Mucosa of stomach (tissue), 1 donor: Measurements from ENCODE around the gene NEU3.
A peak's percentile ranks its signal among the peaks of the same experiment; 100 is the strongest.

ENCODE experiments used
- H3K27me3 ChIP-seq: one replicate; pipeline ENCODE4 v1.7.0; 2013; ENCODE audit warnings: mild to moderate bottlenecking, low read length; ENCODE audit not compliant: control insufficient read depth, insufficient read depth
- H3K36me3 ChIP-seq: one replicate; pipeline ENCODE4 v1.7.0; 2013; ENCODE audit warnings: low read length; ENCODE audit not compliant: control insufficient read depth, insufficient read depth
- H3K4me1 ChIP-seq: one replicate; pipeline ENCODE4 v1.7.0; 2013; ENCODE audit warnings: mild to moderate bottlenecking, low read length; ENCODE audit not compliant: control insufficient read depth, insufficient read depth
- H3K4me3 ChIP-seq: one replicate; pipeline ENCODE4 v1.7.0; 2013; ENCODE audit warnings: low read length
- H3K9ac ChIP-seq: one replicate; pipeline ENCODE4 v1.7.0; 2013; ENCODE audit warnings: mild to moderate bottlenecking, low read length, moderate library complexity
- H3K9me3 ChIP-seq: one replicate; pipeline ENCODE4 v1.7.0; 2013; ENCODE audit warnings: mild to moderate bottlenecking, low read length, moderate library complexity; ENCODE audit not compliant: control insufficient read depth
- donor health status: Pancreatic carcinoma.

Gene NEU3, protein sequence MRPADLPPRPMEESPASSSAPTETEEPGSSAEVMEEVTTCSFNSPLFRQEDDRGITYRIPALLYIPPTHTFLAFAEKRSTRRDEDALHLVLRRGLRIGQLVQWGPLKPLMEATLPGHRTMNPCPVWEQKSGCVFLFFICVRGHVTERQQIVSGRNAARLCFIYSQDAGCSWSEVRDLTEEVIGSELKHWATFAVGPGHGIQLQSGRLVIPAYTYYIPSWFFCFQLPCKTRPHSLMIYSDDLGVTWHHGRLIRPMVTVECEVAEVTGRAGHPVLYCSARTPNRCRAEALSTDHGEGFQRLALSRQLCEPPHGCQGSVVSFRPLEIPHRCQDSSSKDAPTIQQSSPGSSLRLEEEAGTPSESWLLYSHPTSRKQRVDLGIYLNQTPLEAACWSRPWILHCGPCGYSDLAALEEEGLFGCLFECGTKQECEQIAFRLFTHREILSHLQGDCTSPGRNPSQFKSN

DNA sequence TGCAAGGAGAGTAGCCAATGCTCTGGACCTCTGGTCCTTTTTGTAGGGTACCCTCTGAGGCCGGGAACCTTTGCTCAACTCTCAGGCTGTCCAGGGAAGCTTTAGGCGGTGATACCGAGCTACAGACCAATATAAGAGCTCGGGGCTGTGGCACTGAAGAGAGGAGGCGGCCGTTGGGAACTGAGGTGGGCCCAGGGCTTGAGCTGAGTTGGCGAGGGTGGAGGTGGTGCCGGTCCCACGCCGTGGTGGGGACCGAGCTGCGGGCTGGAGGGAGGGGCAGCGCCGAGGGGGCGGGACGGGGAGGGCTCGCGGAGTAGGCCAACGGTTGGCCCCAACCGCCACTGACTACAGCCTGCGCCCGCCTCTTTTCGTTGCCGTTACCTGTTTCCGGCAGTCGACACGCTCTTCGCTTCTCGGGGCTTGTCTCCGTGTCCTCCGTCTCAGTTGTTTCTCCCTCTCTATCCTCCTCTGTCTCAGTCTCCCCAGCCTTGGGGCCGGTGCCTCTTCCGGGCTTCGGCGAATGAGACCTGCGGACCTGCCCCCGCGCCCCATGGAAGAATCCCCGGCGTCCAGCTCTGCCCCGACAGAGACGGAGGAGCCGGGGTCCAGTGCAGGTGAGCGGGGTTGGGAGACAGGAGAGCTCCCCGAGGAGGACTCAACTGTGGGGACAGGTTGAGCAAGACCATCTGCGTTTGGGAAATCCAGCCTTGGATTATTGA is at the start of gene NEU3:
TSS of gene NEU3 (plus strand) at position 393 of the 719 bp plus-strand sequence. CDS start at position 521, 128 bp downstream.
- Histone ChIP-seq H3K9me3 (no peaks in the 10 kb centered on the region), H3K4me3 (peak within 1 kb of the TSS; percentile 87), H3K27me3 (no peaks in the 10 kb centered on the region), H3K9ac (peak within 1 kb of the TSS; percentile 76), H3K4me1 (peaks cover 17% of the 10 kb centered on the region), H3K36me3 (no peaks in the 10 kb centered on the region)

DNA sequence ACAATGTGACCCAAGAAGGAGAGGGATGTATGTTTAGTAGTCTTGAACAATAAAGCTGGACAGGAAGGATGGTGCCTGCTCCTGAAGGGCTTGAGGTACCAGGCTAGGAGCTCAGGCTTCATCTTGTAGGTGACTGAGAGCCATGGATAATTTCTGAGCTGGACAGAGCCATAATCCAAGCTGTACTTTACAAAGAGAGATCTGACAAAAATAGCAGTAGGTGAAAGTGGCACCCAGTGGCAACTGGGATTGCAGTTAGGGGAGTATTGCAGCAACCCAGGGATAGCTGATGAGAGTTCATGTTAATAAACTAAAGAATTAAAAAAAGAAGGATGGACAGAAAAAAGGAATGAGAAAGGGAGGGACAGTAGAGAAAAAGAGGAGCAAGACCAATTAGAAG is 47.2 kb upstream of the NEU3 start:
- Histone ChIP-seq H3K9me3 (no peaks in the 10 kb centered on the region), H3K4me1 (peaks cover 13% of the 10 kb centered on the region), H3K9ac (no peak overlapping the region), H3K27me3 (no peaks in the 10 kb centered on the region), H3K4me3 (no peak overlapping the region), H3K36me3 (no peaks in the 10 kb centered on the region)

DNA sequence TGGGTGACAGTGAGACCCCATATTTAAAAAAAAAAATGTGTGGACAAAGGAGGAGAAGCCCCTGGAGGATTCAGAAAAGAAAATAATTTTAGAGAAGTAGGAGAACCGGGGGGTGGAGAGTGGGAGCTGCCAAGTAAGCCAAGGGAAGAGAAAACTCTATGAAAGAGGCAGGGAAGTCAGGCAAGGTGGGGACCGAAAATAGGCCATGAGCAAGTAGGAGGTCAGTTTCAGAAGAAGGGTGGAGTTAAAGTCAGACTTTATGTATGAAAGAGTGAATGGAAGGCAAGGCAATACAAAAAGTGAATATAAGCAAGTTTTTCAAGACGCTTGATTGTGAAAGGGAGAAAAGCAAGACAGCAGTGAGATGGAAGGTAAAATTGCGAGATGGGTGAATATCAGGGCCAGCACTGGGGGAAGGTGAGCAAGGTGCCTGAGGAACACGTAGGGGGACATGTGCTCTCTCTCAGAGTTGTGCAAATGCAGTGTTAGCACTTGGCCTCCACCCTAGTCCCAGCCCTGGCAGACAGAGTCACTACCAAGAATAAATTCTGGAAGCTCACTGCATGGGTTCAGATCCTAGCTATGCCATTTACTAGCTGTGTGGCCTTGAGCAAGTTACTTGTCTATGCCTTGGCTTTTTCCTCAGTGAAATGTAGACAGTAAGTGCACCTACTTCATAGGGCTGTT is 46.5 kb upstream of the NEU3 start:
- Histone ChIP-seq H3K36me3 (no peaks in the 10 kb centered on the region), H3K9ac (no peak overlapping the region), H3K4me3 (no peak overlapping the region), H3K9me3 (no peaks in the 10 kb centered on the region), H3K27me3 (no peaks in the 10 kb centered on the region), H3K4me1 (peaks cover 13% of the 10 kb centered on the region)

DNA sequence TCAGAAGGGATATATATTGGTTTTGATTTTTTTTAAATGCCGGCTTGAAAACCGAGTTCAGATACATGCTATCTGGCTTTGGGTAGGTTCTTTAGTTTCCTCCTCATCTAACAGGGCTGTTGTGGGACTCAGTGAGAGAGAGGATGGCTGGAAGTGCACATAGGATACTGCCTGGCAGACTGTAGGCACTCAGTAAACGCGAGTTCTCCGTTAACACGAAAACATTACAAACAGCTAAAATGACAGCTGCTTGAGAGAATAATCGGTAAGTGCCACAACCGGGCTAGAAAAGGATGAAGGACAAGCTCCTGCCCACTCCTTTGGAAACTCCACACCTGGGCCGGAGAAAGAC is 40.2 kb upstream of the NEU3 start:
- H3K9ac ChIP-seq, result peak overlapping the region; percentile 94
- H3K27me3 ChIP-seq, result no peaks in the 10 kb centered on the region
- no peaks in the 10 kb centered on the region for H3K36me3 ChIP-seq
- no peaks in the 10 kb centered on the region for H3K9me3 ChIP-seq
- peak overlapping the region; percentile 91 for H3K4me3 ChIP-seq
- H3K4me1 ChIP-seq, result peaks cover 30% of the 10 kb centered on the region

DNA sequence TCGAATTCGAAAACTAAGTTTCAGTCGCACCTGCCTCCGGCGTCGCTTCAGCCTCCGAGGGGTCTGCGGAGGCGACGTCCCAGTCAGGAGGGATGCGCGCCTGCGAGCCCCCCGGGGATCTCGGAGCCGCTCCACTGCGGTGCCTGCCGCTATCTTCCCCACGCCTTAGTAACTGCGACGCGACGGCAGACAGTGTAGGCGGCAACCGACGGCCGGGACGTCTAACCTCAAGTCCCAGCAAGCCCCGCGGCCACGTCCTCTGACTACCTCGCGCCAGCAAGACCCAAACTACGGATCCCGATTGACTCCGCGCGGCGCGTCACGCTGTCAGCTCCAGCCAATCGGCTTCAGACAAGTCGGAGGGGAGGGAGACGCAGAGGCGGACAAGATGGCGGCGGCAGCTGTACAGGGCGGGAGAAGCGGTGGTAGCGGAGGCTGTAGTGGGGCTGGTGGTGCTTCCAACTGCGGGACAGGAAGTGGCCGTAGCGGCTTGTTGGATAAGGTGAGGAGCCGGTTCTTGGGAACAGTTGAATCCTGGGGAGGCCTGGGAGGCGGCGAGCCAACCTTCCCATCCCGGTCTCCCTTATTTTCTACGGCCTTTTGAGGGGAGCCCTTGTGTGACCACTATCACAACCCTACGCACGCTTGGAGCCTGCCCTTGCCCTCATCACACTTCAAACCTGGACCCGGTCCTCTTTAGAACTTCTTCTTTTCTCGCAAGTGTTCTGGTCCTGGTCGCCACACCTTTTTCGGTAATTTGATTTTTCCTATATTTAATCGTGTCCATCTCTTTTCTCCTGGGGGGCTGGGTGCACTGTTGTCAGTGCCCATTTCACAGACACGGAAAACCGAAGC is 39.6 kb upstream of the NEU3 start, which contains the start of the genes SPCS2 and XRRA1:
TSS of gene SPCS2 (plus strand) at position 369 of the 855 bp plus-strand sequence. CDS start at position 389, 20 bp downstream.
TSS of gene XRRA1 (minus strand) at position 194 of the 855 bp plus-strand sequence. CDS start 8,213 bp downstream, outside the sequence.
- Histone ChIP-seq H3K9ac (peak within 1 kb of the TSS; percentile 94), H3K4me3 (peak within 1 kb of the TSS; percentile 91), H3K27me3 (no peaks in the 10 kb centered on the region), H3K36me3 (no peaks in the 10 kb centered on the region), H3K9me3 (no peaks in the 10 kb centered on the region), H3K4me1 (peaks cover 30% of the 10 kb centered on the region)

DNA sequence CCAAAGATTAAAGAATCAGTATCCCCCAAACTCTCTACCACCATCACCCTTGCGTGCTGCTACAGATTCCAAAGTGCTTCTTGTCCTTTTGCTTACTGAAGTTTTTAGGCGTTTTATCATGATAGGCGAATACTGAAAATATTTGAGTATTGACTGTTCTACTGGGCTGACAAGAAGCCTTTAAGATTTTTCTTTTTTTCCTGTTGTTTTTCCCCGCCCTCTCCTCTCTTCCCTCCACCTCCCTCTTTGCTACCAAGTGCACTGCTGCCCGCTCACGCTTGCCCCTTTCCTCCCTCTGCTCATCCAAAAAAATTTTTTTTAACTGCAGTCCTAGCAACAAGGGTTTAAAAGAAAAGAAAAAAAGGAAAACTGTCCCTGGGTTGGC is 39.0 kb upstream of the NEU3 start:
- no peaks in the 10 kb centered on the region for H3K27me3 ChIP-seq
- H3K4me1 ChIP-seq, result peaks cover 30% of the 10 kb centered on the region
- peak overlapping the region; percentile 91 for H3K4me3 ChIP-seq

DNA sequence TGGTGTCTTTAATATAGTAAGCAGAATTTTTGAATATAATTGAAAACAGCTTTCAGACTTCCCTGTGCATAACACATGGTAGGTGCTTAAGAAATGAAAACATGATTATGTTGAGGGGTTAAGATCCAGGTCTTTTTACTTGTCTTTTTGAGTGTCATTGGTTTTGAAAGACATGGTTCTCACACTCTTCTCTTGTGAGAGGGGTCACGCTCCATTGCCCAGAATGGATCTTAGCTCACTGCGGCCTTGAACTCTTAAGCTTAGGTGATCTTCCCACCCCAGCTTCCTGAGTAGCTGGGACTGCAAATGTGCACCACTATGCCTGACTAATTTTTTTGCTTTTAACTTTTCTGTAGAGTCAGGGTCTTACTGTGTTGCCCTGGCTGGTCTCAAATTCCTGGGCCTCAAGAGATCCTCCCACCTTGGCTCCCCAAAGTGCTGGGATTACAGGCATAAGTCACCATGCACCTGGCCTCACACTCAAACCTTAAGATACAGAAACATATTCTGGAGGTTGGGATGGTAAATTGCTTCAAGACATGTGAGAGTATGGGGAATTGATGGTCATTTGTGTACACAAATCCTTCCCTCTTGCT is 38.3 kb upstream of the NEU3 start:
- Histone ChIP-seq H3K27me3 (no peaks in the 10 kb centered on the region), H3K9ac (peak overlapping the region; percentile 94), H3K36me3 (no peaks in the 10 kb centered on the region), H3K4me1 (peaks cover 25% of the 10 kb centered on the region), H3K9me3 (no peaks in the 10 kb centered on the region), H3K4me3 (peak overlapping the region; percentile 91)

More for the DNA sequence above, 39.0 kb upstream of the NEU3 start:
- no peaks in the 10 kb centered on the region for H3K36me3 ChIP-seq
- peak overlapping the region; percentile 94 for H3K9ac ChIP-seq
- no peaks in the 10 kb centered on the region for H3K9me3 ChIP-seq

DNA sequence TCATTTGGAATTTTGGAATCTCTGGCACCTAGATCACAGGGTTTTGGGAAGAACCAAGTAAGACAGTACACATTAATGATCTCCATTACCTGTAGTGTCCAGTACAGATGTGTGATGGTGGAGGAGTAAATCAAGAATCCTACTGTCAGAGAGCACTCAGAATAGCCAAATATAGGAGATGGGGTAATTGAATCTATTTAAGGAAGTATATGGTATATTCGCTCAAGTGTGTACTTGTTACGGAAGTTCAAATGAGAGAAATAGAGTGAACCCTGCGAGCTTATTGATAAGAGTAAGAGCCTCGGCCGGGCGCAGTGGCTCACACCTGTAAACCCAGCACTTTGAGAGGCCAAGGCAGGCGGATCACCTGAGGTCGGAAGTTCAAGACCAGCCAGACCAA is 37.5 kb upstream of the NEU3 start:
- Histone ChIP-seq H3K9me3 (no peaks in the 10 kb centered on the region), H3K4me1 (peaks cover 17% of the 10 kb centered on the region), H3K9ac (no peak overlapping the region), H3K36me3 (no peaks in the 10 kb centered on the region), H3K4me3 (no peak overlapping the region), H3K27me3 (no peaks in the 10 kb centered on the region)

DNA sequence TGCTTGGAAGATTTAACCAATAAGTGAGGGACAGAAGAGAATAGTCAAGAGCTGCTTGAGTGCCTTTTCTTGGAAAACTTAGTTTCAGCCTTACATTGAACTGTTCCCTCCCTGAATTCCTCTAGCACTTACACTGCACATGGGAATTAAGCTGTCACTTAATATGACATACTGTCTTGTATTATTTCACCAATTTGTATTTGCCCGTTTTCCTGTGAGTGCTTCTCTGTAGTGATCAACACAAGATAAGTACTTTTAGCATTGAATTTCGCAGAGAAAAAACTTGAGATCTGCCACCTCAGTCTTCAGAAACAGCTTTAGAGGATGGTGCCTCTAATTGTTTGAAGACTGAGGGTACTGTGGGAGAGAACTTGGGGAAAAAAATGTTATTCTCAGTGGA is 36.0 kb upstream of the NEU3 start:
- Histone ChIP-seq H3K9ac (no peak overlapping the region), H3K4me3 (no peak overlapping the region), H3K9me3 (no peaks in the 10 kb centered on the region), H3K36me3 (no peaks in the 10 kb centered on the region), H3K27me3 (no peaks in the 10 kb centered on the region), H3K4me1 (peaks cover 17% of the 10 kb centered on the region)

DNA sequence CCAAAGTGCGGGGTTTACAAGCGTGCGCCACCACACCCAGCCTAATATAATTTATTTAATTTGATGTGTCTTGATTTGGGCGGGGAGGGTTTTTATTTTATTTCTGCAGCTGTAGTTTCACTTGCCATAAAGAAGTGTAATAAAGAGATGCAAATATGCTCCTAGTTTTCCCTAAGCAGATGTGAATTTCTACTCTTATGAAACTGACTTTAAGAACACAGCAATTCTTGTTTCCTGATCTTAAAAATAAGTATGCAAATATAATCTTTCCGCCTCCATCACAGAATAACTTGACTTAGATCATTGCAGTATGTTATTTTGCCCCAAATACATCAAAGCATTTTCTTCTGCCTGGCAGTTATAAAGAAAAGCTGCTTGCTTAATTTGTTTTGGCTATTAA is 35.3 kb upstream of the NEU3 start:
- Histone ChIP-seq H3K4me1 (peaks cover 17% of the 10 kb centered on the region), H3K36me3 (no peaks in the 10 kb centered on the region), H3K27me3 (no peaks in the 10 kb centered on the region), H3K9me3 (no peaks in the 10 kb centered on the region), H3K9ac (no peak overlapping the region), H3K4me3 (no peak overlapping the region)

DNA sequence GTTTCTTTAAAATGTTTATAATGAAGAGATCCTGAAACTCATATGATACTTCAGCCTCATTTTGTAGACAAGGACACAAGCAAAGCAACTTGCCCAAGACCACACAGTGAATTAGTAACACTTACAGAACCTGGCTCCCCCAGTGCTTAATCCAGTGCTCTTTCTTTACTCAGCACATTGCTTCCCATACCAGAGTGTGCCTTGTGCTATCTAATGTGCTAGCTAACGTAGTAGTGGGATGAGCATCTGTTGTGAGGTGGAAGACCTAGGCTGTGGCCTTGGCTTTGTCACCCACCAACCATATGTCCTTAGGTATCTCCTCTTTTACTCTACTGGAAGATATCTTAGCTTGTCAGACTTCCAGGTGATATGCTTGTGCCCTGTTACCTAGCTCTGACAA is 34.5 kb upstream of the NEU3 start:
- Histone ChIP-seq H3K4me3 (no peak overlapping the region), H3K9ac (no peak overlapping the region), H3K9me3 (no peaks in the 10 kb centered on the region), H3K36me3 (no peaks in the 10 kb centered on the region), H3K27me3 (no peaks in the 10 kb centered on the region), H3K4me1 (peaks cover 17% of the 10 kb centered on the region)
